ENCODE results near the gene TBC1D30. TPM values are rescaled to one million over a fixed set of nuclear protein-coding genes. Genes with fewer than 3 reads are reported as not detected.
A peak's percentile ranks its signal among the peaks of the same experiment; 100 is the strongest.
"Not testable (repeated sequence)": the region's sequence is repeated elsewhere in the genome, so short reads cannot be mapped to it uniquely, and the experiment has no call there.

TBC1D30 gene
- total RNA-seq, 1 donor from 2014 or later: 1.6 TPM

DNA sequence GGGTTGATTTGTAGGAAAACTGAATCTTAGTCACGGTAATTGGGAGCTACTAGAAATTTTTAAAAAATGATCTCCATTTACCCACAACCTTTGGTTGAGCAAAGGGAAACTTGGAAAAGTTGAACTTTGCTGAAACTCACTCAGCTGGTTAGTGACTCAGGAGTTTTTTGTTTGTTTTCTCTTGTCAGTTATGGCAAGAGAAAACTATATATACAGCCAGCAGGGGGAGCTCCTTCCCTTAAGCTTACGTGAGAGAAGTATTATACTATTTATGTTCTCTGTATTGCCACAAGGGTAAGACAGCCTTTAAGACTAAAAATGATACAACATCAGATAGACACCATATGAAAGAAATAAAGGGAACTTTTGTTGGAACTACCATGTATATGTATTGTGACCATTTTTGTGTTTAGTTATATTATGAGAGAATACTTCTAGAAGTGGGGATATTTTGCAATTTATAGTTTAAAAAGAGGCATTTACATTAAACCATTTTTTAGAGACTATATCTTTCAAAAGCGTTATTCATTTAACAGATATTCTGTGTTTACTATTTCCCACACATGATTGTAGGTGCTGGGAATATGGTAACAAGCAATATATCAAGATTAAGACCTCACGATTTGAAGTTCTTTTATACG is 28.1 kb upstream of the TBC1D30 start:
- TF ChIP-seq, protein P1, sequence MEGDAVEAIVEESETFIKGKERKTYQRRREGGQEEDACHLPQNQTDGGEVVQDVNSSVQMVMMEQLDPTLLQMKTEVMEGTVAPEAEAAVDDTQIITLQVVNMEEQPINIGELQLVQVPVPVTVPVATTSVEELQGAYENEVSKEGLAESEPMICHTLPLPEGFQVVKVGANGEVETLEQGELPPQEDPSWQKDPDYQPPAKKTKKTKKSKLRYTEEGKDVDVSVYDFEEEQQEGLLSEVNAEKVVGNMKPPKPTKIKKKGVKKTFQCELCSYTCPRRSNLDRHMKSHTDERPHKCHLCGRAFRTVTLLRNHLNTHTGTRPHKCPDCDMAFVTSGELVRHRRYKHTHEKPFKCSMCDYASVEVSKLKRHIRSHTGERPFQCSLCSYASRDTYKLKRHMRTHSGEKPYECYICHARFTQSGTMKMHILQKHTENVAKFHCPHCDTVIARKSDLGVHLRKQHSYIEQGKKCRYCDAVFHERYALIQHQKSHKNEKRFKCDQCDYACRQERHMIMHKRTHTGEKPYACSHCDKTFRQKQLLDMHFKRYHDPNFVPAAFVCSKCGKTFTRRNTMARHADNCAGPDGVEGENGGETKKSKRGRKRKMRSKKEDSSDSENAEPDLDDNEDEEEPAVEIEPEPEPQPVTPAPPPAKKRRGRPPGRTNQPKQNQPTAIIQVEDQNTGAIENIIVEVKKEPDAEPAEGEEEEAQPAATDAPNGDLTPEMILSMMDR (conservative IDR thresholded peaks at IDR 0.05; ENCODE audit: low read depth, low read length): peak; percentile 80
- no peak overlapping the region for H3K4me3 ChIP-seq (ENCODE audit: low read depth, low read length)
- DNase-seq (ENCODE audit: low read depth): peak; percentile 77

DNA sequence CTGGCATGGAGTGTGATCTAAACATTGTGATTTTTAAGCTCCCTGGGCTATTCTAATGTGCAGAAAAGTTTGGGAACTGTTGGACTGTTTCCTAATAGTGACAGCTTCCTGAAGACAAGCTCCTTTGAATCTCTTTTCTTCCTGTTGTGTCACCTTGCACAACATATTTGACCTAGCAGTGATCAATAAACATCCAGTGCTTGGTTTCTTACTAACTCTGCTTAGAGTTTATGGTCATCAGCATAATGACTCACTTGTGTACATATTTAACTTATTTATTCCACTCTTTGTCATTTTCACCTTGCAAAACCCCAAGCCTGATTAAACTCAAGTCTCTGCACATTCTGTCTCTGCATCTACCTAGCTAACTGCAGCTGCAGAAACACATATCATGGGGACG is 27.3 kb upstream of the TBC1D30 start:
- H3K4me3 ChIP-seq (ENCODE audit: low read depth, low read length): no peak overlapping the region
- DNase-seq (ENCODE audit: low read depth): no peak
- TF ChIP-seq, protein P1 (conservative IDR thresholded peaks at IDR 0.05; ENCODE audit: low read depth, low read length): no peak

GRCh38 chr12:64798165-64798564 is 26.3 kb upstream of the TBC1D30 start:
- DNase-seq (ENCODE audit: low read depth): no peak
- H3K4me3 ChIP-seq (ENCODE audit: low read depth, low read length): no peak overlapping the region
- TF ChIP-seq, protein P1 (conservative IDR thresholded peaks at IDR 0.05; ENCODE audit: low read depth, low read length): no peak

DNA sequence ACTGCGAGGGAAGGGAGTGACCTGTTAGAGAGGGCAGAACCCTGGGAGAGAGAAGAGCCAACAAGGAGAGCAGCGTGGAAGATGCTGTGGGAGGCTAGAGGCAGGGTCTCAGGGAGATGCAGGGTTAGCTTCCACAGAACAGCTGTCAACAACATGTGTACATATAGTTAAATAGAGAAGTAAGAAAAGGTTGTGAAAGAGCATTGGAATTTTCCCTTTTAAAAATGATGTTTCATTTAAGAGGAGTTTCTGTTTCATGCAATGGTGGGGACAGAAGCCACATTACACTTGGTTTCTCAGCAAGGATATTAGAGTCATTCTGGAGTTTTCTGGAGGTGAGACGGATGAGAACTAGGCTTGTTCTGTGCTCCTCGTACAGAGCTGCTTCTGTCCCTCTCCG is 23.8 kb upstream of the TBC1D30 start:
- TF ChIP-seq, protein P1 (conservative IDR thresholded peaks at IDR 0.05; ENCODE audit: low read depth, low read length): no peak
- H3K4me3 ChIP-seq (ENCODE audit: low read depth, low read length): no peak overlapping the region
- DNase-seq (ENCODE audit: low read depth): no peak

DNA sequence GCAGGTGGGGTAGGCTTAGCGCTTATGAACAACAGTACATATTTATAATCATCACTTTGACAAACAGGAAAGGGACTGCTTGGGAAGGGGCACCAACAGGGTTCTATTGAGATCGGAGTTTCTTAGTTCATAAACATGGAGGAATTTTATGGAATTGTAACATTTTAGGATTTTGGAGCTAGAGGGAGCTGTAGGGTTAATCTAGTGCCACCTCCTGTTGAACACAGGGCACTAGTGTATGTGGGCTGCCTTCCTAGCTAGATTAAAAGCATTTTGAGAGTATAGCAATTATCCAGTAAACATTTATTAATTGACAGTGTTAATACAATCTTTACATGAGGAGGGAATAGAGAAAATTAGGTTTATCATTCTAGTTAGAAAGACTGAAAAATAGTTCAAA is 23.1 kb upstream of the TBC1D30 start:
- TF ChIP-seq, protein P1 (conservative IDR thresholded peaks at IDR 0.05; ENCODE audit: low read depth, low read length): peak; percentile 37
- no peak for DNase-seq (ENCODE audit: low read depth)
- H3K4me3 ChIP-seq (ENCODE audit: low read depth, low read length): no peak overlapping the region

- not testable (repeated sequence) for DNase-seq (ENCODE audit: low read depth)
- TF ChIP-seq, protein P1 (conservative IDR thresholded peaks at IDR 0.05; ENCODE audit: low read depth, low read length): peak; percentile 87
Measured at GRCh38 chr12:64802180-64802775, 22.2 kb upstream of the TBC1D30 start.

DNA sequence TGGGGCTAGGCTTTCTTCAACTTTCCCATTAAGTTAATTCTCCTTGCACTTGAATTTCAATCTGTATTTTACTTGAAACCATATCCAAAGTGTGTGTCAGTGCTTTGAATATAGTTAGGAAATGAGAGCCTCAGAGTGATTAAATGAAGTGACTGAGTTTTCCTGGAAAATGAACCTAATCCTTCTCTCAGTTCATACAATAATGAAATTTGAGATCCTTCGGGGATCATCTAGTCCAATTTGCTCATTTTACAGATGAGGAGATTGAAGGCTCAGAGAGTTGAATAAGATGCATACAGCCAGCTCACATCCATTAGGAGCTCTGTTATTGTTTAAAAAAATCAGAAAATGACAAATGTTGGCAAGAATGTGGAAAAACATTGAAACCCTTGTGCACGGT is 18.3 kb upstream of the TBC1D30 start:
- TF ChIP-seq, protein P1 (conservative IDR thresholded peaks at IDR 0.05; ENCODE audit: low read depth, low read length): no peak
- no peak overlapping the region for H3K4me3 ChIP-seq (ENCODE audit: low read depth, low read length)
- no peak for DNase-seq (ENCODE audit: low read depth)

More at GRCh38 chr12:64802180-64802775, 22.2 kb upstream of the TBC1D30 start:
- H3K4me3 ChIP-seq (ENCODE audit: low read depth, low read length): not testable (repeated sequence)
